ENCODE measurements around the gene RALB. TPM values are rescaled to one million over a fixed set of nuclear protein-coding genes. Genes with fewer than 3 reads are reported as not detected.

RALB gene
- total and polyA plus RNA-seq, 2 of the 8 experiments (the other 6 are each of a cell fraction or from before 2014, with no cell fraction given), result 12.0 to 16.6 TPM

- TF ChIP-seq POLR2AphosphoS5 (IDR thresholded peaks at IDR 0.05; ENCODE audit: low read depth, low read length), result no peak
These were observed 800 bp upstream of the RALB start (continued) for GRCh38 chr2:120251880-120252224.
